Measurements from ENCODE around the gene RNF145. TPM values are rescaled to one million over a fixed set of nuclear protein-coding genes. Genes with fewer than 3 reads are reported as not detected.

Gene RNF145
- total RNA-seq (10 to 100 TPM; 80.0 to 85.0 TPM), polyA plus RNA-seq (12.9 TPM)

- Histone ChIP-seq H3K36me3 (ENCODE audit: insufficient read depth, low read length) (no peaks in the 10 kb centered on the region), H3K27me3 (ENCODE audit: insufficient read depth, low read length, poor library complexity, severe bottlenecking) (no peaks in the 10 kb centered on the region), H3K4me3 (ENCODE audit: low read length) (peak within 1 kb of the TSS; percentile 88), H3K4me1 (ENCODE audit: insufficient read depth, low read length) (peaks cover 40% of the 10 kb centered on the region), H3K9me3 (ENCODE audit: low read length) (no peaks in the 10 kb centered on the region), H3K27ac (ENCODE audit: low read depth, low read length) (peak within 1 kb of the TSS; percentile 87)
- peak; percentile 86 to 95 (median 92) for DNase-seq
- ChIA-PET CTCF (interaction anchor here (1.0 kb wide), 1 partner anchor 11 kb away, joined by 3 read pairs; no protein-coding TSS in a partner anchor), POLR2A (interaction anchor here (0.9 to 2.3 kb wide), 2 partner anchors 11 to 1210 kb away, joined by 3 to 15 read pairs; no protein-coding TSS in a partner anchor)
- Mint-ChIP-seq H3K4me3 (peak within 1 kb of the TSS; percentile 96 to 99 (median 96)), H3K27ac (peak within 1 kb of the TSS; percentile 96 to 98 (median 98)), H3K27me3 (peaks cover 6 to 8% of the 10 kb centered on the region in 2 donors), H3K9me3 (no peaks in the 10 kb centered on the region), H3K36me3 (peaks cover 0 to 17% (median 0%) of the 10 kb centered on the region in 3 donors), H3K4me1 (peaks cover 42 to 50% (median 49%) of the 10 kb centered on the region in 3 donors)
These were observed at the start of gene RNF145 for GRCh38 chr5:159209438-159210209. Gene RNF145 (minus strand): TSS chr5:159209553. CDS start chr5:159203617, 5,936 bp downstream.

GRCh38 chr5:159258361-159258760 lies 49.0 kb upstream of the RNF145 start:
- ChIA-PET CTCF (no interaction called here), POLR2A (no interaction called here)
- no peaks in the 10 kb centered on the region for H3K36me3 ChIP-seq (ENCODE audit: insufficient read depth, low read length)
- peaks cover 0 to 5% (median 0%) of the 10 kb centered on the region in 3 donors for H3K36me3 Mint-ChIP-seq
- no peaks in the 10 kb centered on the region for H3K27me3 ChIP-seq (ENCODE audit: insufficient read depth, low read length, poor library complexity, severe bottlenecking)
- no peak overlapping the region for H3K4me3 ChIP-seq (ENCODE audit: low read length)
- peaks cover 19 to 25% (median 21%) of the 10 kb centered on the region in 3 donors for H3K4me1 Mint-ChIP-seq
- peaks cover 4 to 22% of the 10 kb centered on the region in 2 donors for H3K27me3 Mint-ChIP-seq
- H3K27ac ChIP-seq (ENCODE audit: low read depth, low read length) = no peak overlapping the region
- peak overlapping the region in 1 of 7 donors; percentile 11 for H3K4me3 Mint-ChIP-seq
- H3K27ac Mint-ChIP-seq = no peak overlapping the region
- H3K9me3 Mint-ChIP-seq = no peaks in the 10 kb centered on the region
- H3K9me3 ChIP-seq (ENCODE audit: low read length) = no peaks in the 10 kb centered on the region
- no peak for DNase-seq
- peaks cover 10% of the 10 kb centered on the region for H3K4me1 ChIP-seq (ENCODE audit: insufficient read depth, low read length)

GRCh38 chr5:159257629-159258283 lies 48.4 kb upstream of the RNF145 start:
- H3K27me3 Mint-ChIP-seq = peaks cover 4 to 28% of the 10 kb centered on the region in 2 donors
- POLR2A ChIA-PET = no interaction called here
- peaks cover 10% of the 10 kb centered on the region for H3K4me1 ChIP-seq (ENCODE audit: insufficient read depth, low read length)

GRCh38 chr5:159257007-159257406 lies 47.7 kb upstream of the RNF145 start:
- no peaks in the 10 kb centered on the region for H3K27me3 ChIP-seq (ENCODE audit: insufficient read depth, low read length, poor library complexity, severe bottlenecking)
- no peaks in the 10 kb centered on the region for H3K9me3 ChIP-seq (ENCODE audit: low read length)
- Mint-ChIP-seq H3K4me3 (no peak overlapping the region), H3K36me3 (no peaks in the 10 kb centered on the region), H3K4me1 (peaks cover 10 to 14% (median 10%) of the 10 kb centered on the region in 3 donors), H3K9me3 (no peaks in the 10 kb centered on the region), H3K27me3 (peaks cover 4 to 30% of the 10 kb centered on the region in 2 donors), H3K27ac (no peak overlapping the region)
- ChIA-PET CTCF (no interaction called here), POLR2A (no interaction called here)
- no peak for DNase-seq
- H3K36me3 ChIP-seq (ENCODE audit: insufficient read depth, low read length) = no peaks in the 10 kb centered on the region
- H3K4me3 ChIP-seq (ENCODE audit: low read length) = no peak overlapping the region
- peaks cover 5% of the 10 kb centered on the region for H3K4me1 ChIP-seq (ENCODE audit: insufficient read depth, low read length)
- no peak overlapping the region for H3K27ac ChIP-seq (ENCODE audit: low read depth, low read length)

More at GRCh38 chr5:159257629-159258283, 48.4 kb upstream of the RNF145 start:
- H3K36me3 Mint-ChIP-seq = peaks cover 0 to 2% (median 0%) of the 10 kb centered on the region in 3 donors
- no peak overlapping the region for H3K4me3 Mint-ChIP-seq
- H3K27ac Mint-ChIP-seq = no peak overlapping the region
- H3K27me3 ChIP-seq (ENCODE audit: insufficient read depth, low read length, poor library complexity, severe bottlenecking) = no peaks in the 10 kb centered on the region
- no peak for DNase-seq
- H3K4me3 ChIP-seq (ENCODE audit: low read length) = no peak overlapping the region
- H3K36me3 ChIP-seq (ENCODE audit: insufficient read depth, low read length) = no peaks in the 10 kb centered on the region
- peaks cover 16 to 22% (median 18%) of the 10 kb centered on the region in 3 donors for H3K4me1 Mint-ChIP-seq
- no peak overlapping the region for H3K27ac ChIP-seq (ENCODE audit: low read depth, low read length)
- no peaks in the 10 kb centered on the region for H3K9me3 ChIP-seq (ENCODE audit: low read length)
- no peaks in the 10 kb centered on the region for H3K9me3 Mint-ChIP-seq
- CTCF ChIA-PET = no interaction called here

- H3K36me3 ChIP-seq (ENCODE audit: insufficient read depth, low read length) = no peaks in the 10 kb centered on the region
- Mint-ChIP-seq H3K27ac (no peak overlapping the region), H3K9me3 (no peaks in the 10 kb centered on the region), H3K36me3 (no peaks in the 10 kb centered on the region), H3K27me3 (peaks cover 14 to 51% of the 10 kb centered on the region in 2 donors), H3K4me3 (no peak overlapping the region), H3K4me1 (no peaks in the 10 kb centered on the region)
- H3K27ac ChIP-seq (ENCODE audit: low read depth, low read length) = no peak overlapping the region
- H3K27me3 ChIP-seq (ENCODE audit: insufficient read depth, low read length, poor library complexity, severe bottlenecking) = peaks cover 4% of the 10 kb centered on the region
- no peaks in the 10 kb centered on the region for H3K9me3 ChIP-seq (ENCODE audit: low read length)
- POLR2A ChIA-PET = no interaction called here
- no peak for DNase-seq
- H3K4me3 ChIP-seq (ENCODE audit: low read length) = no peak overlapping the region
- CTCF ChIA-PET = no interaction called here
- H3K4me1 ChIP-seq (ENCODE audit: insufficient read depth, low read length) = no peaks in the 10 kb centered on the region
These were observed 42.8 kb upstream of the RNF145 start for GRCh38 chr5:159252195-159252594.

- DNase-seq = no peak
- H3K9me3 ChIP-seq (ENCODE audit: low read length) = no peaks in the 10 kb centered on the region
- H3K4me1 ChIP-seq (ENCODE audit: insufficient read depth, low read length) = no peaks in the 10 kb centered on the region
- no peaks in the 10 kb centered on the region for H3K4me1 Mint-ChIP-seq
- no peaks in the 10 kb centered on the region for H3K36me3 ChIP-seq (ENCODE audit: insufficient read depth, low read length)
- no peaks in the 10 kb centered on the region for H3K9me3 Mint-ChIP-seq
- no peak overlapping the region for H3K4me3 Mint-ChIP-seq
- no peaks in the 10 kb centered on the region for H3K36me3 Mint-ChIP-seq
- H3K27ac Mint-ChIP-seq = no peak overlapping the region
- CTCF ChIA-PET = no interaction called here
- H3K27ac ChIP-seq (ENCODE audit: low read depth, low read length) = no peak overlapping the region
- POLR2A ChIA-PET = no interaction called here
- no peak overlapping the region for H3K4me3 ChIP-seq (ENCODE audit: low read length)
- peaks cover 4% of the 10 kb centered on the region for H3K27me3 ChIP-seq (ENCODE audit: insufficient read depth, low read length, poor library complexity, severe bottlenecking)
- peaks cover 18 to 39% of the 10 kb centered on the region in 2 donors for H3K27me3 Mint-ChIP-seq
These were observed 39.8 kb upstream of the RNF145 start for GRCh38 chr5:159249158-159249557.

DNA sequence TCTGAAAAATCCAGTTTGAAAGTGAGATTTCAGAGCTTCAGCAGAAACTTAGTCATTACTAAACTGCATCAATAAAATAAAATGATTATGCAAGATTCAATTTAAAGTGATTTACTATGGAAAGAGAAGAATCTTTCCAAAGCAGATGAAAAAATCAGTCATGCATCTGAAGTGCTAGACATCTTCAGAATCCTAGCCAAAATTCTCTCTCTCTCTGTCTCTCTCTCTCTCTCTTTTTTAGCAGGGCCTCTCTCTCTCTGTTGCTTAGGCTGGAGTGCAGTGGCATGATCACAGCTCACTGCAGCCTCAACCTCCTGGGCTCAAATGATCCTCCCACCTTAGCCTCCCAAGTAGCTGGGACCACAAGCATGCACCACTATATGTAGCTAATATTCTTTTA lies 35.5 kb upstream of the RNF145 start:
- POLR2A ChIA-PET = no interaction called here
- no peaks in the 10 kb centered on the region for H3K36me3 Mint-ChIP-seq
- no peaks in the 10 kb centered on the region for H3K36me3 ChIP-seq (ENCODE audit: insufficient read depth, low read length)
- CTCF ChIA-PET = interaction anchor here (0.9 kb wide), 1 partner anchor 138 kb away, joined by 3 read pairs; no protein-coding TSS in a partner anchor
- no peak overlapping the region for H3K27ac Mint-ChIP-seq
- no peak overlapping the region for H3K4me3 ChIP-seq (ENCODE audit: low read length)
- no peak overlapping the region for H3K4me3 Mint-ChIP-seq
- no peaks in the 10 kb centered on the region for H3K9me3 Mint-ChIP-seq
- H3K4me1 ChIP-seq (ENCODE audit: insufficient read depth, low read length) = peaks cover 14% of the 10 kb centered on the region
- DNase-seq = no peak
- no peaks in the 10 kb centered on the region for H3K9me3 ChIP-seq (ENCODE audit: low read length)
- peaks cover 9 to 13% (median 11%) of the 10 kb centered on the region in 3 donors for H3K4me1 Mint-ChIP-seq
- no peak overlapping the region for H3K27ac ChIP-seq (ENCODE audit: low read depth, low read length)
- H3K27me3 Mint-ChIP-seq = peaks cover 16 to 29% of the 10 kb centered on the region in 2 donors
- peaks cover 4% of the 10 kb centered on the region for H3K27me3 ChIP-seq (ENCODE audit: insufficient read depth, low read length, poor library complexity, severe bottlenecking)

DNA sequence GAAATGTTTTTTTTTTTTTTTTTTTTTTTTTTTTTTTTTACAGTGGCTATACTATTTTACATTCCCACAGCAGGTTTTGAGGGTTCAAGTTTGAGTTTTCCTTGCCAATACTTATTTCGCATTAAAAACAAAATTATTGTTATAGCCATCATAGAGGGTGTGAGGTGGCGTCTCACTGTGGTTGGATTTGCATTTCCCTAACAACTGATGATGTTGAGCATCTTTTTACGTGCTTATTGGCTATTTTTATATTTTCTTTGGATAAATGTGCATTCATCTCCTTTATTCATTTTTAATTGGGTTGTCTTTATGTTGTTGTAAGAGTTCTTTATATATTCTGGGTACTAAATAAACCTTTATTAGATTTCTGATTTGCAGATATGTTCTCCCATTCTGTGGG lies 34.8 kb upstream of the RNF145 start:
- ChIA-PET POLR2A (no interaction called here), CTCF (no interaction called here)
- no peak overlapping the region for H3K27ac Mint-ChIP-seq
- peaks cover 9 to 13% (median 11%) of the 10 kb centered on the region in 3 donors for H3K4me1 Mint-ChIP-seq
- H3K27me3 Mint-ChIP-seq = peaks cover 12 to 23% of the 10 kb centered on the region in 2 donors
- H3K4me1 ChIP-seq (ENCODE audit: insufficient read depth, low read length) = peaks cover 14% of the 10 kb centered on the region
- no peaks in the 10 kb centered on the region for H3K36me3 Mint-ChIP-seq
- H3K4me3 ChIP-seq (ENCODE audit: low read length) = no peak overlapping the region
- no peaks in the 10 kb centered on the region for H3K9me3 Mint-ChIP-seq
- peaks cover 4% of the 10 kb centered on the region for H3K27me3 ChIP-seq (ENCODE audit: insufficient read depth, low read length, poor library complexity, severe bottlenecking)
- H3K36me3 ChIP-seq (ENCODE audit: insufficient read depth, low read length) = no peaks in the 10 kb centered on the region
- H3K4me3 Mint-ChIP-seq = no peak overlapping the region
- no peak overlapping the region for H3K27ac ChIP-seq (ENCODE audit: low read depth, low read length)
- no peak for DNase-seq
- no peaks in the 10 kb centered on the region for H3K9me3 ChIP-seq (ENCODE audit: low read length)
